Fibroblast of lung (primary cell): Measurements from ENCODE around the gene ATRN.

Source experiments
- CTCF ChIP-seq, 2 donors: IDR thresholded peaks in 1 of 2; conservative IDR thresholded peaks in 1 of 2; 1 replicate in 1 of 2; 2 replicates in 1 of 2; pipeline ENCODE4 v1.5.1; 2011 to 2012; ENCODE audit warnings: low read length in 2 of 2, control low read depth in 1 of 2, inconsistent platforms in 1 of 2, low read depth in 1 of 2, mild to moderate bottlenecking in 1 of 2
- EZH2 ChIP-seq: IDR thresholded peaks from 2 replicates; pipeline ENCODE4 v1.5.1; 2012; ENCODE audit warnings: low read length, control low read depth, mild to moderate bottlenecking; ENCODE audit errors: missing control alignments

DNA sequence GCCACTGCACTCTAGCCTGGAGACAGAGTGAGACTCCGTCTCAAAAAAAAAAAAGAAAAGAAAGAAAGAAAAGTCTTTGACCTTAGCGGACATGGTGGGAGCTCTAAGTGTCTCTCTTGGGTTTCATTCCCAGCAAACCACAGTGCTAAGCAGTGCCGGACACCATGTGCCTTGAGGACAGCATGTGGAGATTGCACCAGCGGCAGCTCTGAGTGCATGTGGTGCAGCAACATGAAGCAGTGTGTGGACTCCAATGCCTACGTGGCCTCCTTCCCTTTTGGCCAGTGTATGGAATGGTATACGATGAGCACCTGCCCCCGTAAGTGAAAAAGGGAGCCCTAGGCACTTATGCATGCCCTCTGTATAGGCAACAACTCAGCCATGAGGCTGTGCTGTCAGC lies 112.9 kb downstream of the ATRN start:
- no peak for TF ChIP-seq CTCF (conservative IDR thresholded peaks at IDR 0.05 in 1 of 2, IDR thresholded peaks at IDR 0.05 in 1 of 2; ENCODE audit: low read depth in 1 of 2, low read length in 2 of 2)
- no peak for TF ChIP-seq EZH2
